Measurements from ENCODE around the gene SUPT5H.
"Not testable (repeated sequence)": the region's sequence is repeated elsewhere in the genome, so short reads cannot be mapped to it uniquely, and the experiment has no call there.

Gene SUPT5H

DNA sequence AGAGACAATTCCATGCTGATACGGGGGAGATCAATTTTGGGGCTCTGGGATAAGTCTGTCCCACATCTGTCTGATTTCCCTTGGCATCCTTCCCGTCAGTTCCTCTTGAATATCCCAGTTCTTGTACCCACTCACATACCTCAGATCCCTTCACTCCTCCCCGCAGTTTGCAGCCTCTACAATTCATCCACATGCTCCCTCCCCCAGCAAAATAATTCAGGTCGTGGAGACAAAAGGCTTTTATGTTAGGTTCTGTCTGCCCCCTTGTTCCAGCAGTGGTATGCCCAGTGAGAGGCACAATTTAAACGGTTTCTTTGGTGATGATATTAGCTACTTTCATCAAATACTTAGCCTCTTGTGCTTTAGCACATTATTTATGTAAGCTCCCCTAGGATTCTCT, 19.2 kb upstream of the SUPT5H start:
- no peak for DNase-seq

DNA sequence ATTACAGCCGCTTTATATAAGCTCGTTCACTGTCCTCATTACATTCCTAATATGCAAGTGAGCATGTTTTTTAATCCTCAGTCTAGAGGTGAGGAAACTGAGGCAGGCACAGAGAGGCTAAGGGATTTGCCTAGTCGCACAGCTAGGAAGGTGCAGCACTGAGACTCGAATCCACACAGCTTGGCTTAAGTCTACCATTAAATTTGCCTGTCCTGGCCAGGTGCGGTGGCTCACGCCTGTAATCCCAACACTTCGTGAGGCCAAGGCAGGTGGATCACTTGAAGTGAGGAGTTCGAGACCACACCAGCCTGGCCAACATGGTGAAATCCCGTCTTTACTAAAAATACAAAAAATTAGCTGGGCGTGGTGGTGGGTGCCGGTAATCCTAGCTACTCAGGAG, 17.7 kb upstream of the SUPT5H start:
- no peak for DNase-seq

DNA sequence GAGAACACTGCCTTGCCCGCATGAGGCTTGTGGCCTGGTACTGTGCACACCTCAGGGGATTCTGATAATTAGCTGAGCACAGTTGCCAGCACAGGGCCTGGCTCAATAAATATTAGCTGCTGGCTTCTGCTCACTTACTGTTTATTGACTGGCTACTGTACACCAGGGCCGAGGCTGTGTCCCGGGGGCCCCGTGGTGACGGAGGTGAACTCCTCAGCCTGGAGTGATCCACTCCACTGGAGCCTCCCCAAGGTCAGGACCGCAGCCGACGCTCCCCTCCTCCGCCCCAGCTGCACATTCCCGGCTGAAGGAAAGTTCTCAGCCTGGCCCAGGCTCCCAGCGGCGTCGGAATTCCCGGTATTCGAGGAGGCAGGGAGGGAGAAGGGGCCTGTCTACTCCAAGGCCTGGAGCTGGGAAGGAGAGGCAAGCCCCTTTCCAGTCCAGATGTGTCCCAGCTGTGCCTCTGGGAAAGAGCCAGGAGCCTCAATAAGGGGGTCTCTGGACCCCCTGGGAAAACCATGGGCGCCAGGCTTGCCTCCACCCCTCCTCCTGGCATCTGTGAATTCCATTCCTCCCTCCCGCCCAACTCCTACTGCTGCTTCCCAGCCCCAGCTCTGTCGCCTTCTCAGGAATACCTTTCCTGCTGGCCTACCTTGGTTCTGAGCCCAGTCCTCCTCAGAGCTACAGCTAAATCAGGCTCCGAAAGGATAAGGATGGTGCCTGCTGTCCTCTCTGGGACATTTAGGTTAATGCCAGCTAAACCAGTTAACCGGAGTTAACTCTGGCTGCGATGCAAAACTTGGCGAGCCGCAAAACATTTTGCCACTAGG, 16.9 kb upstream of the SUPT5H start:
- no peak for DNase-seq

DNA sequence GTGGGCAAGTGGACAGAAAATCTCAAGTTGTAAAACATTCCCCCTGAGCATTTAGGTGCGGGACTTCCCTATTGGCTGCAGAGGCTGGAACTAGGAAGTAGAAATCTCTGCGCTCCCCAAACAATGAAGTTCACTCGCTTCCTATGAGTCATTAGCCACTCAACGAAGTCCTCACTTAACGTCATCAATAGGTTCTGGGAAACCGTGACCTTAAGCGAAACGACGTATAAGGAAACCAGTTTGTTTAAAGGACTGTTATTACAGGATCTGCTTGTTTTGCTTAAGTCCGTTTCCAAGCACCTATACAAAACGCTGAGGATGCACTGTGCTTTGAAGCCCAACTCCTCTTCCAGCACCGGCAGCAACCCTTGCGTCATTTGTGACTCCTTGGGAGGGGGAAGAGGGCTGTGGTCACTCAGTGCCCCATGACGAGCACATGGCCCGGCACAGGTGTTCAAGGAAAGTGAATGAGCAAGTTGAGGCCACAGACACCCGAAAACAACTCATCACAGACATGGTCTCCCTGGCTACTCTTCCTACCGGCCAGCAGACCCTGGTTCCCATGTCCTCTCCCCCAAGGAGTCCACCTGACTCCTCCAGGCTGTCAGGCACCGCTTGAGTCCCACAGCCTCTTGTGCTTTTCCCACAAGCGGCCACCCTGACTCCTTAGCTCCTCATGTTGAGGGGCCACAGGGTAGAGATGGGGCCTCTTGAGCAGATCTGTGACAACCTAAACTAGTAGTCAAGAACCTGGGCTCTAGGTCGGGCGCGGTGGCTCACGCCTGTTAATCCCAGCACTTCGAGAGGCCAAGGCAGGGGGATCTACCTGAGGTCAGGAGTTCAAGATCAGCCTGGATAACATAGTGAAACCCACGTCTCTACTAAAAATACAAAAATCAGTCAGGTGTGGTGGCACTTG, 14.4 kb upstream of the SUPT5H start:
- no peak for DNase-seq

DNA sequence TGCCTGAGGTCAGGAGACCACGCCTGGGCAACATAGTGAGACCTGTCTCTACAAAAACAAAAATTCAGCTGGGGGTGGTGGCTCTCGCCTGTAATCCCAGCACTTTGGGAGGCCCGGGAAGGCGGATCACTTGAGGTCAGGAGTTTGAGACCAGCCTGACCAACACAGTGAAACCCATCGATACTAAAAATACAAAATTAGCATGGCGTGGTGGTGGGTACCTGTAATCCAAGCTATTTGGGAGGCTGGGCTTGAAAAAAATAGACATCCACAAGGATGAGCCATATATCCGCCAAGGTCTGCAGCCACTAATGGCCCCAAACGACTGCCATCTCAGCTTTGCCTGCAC, 12.7 kb upstream of the SUPT5H start:
- DNase-seq: no peak

DNA sequence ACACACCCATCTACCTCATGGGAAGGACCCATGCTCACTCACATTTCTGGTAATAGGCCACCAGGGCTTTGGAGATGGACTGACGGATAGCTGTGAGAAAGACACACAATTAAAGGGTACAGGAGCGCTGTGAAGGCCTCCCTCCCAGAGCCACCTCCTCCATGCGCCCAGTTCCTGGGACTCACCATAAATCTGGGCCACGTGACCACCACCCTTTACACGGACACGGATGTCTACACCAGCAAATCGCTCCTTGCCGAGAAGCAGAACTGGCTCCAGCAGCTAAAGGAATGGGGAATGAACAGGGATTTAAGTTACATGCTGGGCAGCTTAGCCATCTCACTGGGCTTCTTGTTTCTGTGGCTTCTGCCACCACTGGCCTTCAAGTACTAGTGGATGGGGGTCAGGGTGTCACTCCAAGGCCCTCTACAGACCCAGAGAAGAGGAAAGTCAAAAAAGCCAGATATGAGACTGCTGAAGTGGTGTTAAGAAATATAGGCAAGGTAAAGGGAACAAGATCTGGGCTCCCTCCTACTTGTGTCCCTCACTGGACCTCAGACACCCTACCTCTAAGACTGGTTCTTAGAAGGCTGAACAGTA, 11.8 kb upstream of the SUPT5H start:
- DNase-seq: no peak

DNA sequence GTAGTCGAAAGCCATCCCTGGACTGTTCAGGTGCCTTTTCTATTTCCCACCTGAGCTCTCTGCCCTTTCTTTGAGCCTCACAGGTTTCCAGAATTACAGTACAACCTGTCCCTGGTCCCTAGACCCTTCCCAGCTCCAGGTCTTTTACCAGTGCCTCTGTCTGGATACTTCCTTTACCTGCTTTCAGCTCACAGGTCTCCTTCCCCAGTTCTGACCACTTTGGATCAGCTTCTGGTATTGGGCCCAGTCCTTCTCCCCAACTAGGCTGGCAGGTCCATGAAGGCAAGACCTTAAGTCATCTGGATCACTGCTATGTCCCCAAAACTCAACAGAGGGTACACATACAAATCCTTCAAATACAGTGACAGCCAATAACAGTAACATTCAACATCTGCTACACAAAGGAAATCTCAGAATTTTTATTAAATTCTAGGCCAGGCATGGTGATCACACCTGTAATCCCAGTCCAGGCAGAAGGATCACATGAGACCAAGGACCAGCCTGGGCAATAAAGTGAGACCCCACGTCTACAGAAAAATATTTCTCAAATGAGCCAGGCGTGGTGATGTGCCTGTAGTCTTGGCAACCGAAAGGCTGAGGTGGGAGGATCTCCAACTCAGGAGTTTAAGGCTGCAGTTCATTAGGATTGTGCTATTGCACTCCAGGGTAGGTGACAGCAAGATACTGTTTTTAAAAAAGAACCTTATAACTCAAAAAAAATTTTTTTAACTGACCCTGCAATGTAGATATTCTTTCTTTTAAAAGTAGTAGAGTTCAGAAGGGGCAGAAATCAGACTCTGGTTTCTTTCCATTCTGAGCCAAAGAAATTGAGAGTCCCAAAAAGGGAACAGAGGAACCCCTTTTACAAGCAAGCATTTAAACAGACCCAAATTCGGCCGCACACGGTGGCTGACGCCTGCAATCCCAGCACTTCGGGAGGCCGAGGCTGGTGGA, 11.0 kb upstream of the SUPT5H start:
- no peak for DNase-seq

DNA sequence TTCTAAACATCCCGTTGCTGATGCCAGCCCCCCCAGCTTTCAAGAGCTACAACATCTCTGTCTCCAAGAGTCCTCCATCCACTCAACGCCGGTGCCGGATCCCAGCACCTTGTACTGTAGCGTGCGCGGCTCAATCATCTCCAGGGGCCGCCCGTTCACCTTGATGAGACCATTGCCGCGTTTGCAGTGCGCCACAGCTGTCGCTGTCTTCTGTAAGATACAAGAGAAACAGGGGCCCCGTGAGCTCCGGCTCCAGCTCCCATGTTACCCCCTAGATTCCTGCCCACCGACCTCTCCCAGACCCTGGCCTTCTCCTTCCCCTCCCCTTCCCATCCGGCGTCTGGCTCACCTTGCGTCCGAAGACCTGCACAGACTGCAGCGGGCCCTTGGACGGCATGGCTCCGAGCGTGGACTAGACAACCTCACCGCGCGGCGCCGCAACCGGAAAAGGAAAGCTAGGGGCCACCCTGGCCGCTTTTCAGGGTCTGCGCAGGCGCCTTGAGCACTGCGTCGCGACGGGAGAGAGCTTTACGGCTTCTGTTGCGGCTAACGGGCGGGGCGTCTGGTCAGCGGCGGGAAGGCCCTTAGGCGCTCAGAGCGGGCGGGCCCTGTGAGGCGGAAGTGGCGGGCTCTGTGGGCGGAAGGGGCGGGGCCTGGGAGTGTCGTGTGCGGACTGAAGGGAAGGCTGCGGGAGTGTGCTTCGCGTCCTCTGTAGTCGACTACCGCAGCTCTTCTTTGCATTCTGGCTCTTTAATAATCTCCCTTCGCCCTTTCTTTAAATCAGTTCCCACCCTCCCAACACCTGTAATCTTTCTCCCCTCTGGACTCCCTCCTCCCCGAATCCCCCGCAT, 9.7 kb upstream of the SUPT5H start, which contains the start of gene RPS16:
RPS16 (minus strand) TSS at position 451 of the 851 bp plus-strand sequence; CDS start at position 397, 54 bp downstream.
- peak; percentile 97 to 99 (median 98) for DNase-seq

DNA sequence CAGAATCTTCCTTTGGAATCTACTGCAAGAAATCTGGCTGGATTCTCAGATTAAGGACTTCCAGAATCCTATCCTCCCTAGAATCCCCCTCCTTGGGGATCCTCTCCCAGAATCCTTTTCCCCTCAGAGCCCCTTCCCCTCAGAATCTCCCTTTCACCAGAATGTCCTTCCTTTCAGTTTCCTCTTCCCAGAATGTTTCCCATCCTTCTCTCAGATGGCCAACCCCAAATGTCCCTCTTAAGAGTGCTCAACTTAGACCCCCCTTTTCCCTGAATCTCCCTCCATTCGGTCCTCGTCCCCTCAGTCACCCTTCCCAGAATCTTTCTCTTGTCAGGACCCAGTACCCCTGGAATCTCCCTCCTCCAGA, 9.0 kb upstream of the SUPT5H start:
- DNase-seq: no peak

DNA sequence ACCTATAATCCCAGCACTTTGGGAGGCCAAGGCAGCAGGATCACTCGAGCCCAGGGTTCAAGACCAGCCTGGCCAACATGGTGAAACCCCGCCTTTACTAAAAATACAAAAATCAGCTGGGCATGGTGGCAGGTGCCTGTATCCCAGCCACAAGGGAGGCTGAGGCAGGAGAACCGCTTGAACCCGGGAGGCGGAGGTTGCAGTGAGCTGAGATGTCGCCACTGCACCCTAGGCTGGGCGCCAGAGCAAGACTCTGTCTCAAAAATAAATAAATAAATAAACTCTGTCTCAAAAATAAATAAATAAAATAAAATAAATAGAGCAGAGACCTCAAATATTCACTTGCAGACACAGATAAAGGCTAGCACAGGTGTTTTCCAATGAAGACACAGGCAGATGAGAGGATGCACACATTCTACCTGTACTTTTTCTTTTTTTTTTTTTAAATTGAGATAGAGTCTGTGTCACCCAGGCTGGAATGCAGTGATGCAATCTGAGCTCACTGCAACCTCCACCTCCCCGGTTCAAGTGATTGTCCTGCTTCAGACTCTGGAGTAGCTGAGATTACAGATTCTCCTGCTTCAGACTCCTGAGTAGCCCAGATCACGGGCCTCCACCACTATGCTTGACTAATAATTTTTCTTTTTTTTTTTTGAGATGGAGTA, 7.0 kb upstream of the SUPT5H start:
- no peak for DNase-seq

DNA sequence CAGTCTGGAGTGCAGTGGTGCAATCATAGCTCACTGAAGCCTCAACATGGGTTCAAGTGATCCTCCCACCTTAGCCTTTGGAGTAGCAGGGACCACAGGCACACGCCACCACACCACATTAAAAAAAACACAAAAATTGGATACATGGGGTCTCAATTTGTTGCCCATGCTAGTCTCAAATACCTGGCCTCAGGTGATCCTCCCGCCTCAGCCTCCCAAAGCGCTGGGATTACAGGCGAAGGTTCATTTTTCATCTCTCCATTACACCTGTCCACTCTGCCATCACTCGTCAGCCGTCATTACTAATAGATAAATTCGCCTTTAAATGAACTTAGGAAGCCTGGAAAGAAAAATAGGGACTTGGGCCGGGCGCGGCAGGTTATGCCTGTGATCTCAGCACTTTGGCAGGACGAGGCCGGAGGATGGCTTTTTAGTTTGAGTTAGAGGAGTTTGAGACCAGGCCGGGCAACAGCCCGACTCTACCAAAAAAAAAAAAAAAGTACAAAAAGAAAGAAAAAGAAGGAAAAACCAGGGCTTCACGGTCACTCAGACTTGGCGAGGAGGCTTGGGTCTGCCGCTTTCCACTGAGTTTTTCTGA, 685 bp upstream of the SUPT5H start:
- peak in 1 of 3 experiments; percentile 30 for DNase-seq

DNA sequence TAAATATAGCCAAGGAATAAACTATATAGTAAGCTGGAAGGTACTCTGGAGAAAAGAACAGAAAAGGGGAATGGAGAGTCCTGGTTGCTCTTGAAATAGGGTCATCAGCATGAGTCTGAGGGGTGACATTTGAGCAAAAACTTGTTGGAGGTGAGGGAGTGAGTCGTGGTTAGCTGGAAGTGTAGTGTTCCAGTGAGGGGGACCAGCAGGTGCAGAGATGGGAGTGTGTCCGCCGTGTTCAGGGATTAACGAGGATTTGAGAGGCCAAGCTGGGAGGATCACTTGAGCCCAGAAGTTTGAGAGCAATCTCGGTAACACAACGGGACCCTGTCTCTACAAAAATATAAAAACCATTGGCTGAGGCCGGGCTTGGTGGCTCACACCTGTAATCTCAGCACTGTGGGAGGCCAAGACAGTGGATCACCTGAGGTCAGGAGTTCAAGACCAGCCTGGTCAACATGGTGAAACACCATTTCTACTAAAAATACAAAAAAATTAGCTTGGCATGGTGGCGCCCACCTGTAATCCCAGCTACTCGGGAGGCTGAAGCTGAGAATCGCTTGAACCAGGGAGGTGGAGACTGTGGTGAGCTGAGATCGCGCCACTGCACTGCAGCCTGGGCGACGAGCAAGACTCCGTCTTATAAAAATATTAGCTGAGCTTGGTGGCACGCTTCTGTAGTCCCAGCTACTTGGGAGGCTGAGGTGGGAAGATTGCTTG, 1.1 kb downstream of the SUPT5H start:
- DNase-seq: no peak

DNA sequence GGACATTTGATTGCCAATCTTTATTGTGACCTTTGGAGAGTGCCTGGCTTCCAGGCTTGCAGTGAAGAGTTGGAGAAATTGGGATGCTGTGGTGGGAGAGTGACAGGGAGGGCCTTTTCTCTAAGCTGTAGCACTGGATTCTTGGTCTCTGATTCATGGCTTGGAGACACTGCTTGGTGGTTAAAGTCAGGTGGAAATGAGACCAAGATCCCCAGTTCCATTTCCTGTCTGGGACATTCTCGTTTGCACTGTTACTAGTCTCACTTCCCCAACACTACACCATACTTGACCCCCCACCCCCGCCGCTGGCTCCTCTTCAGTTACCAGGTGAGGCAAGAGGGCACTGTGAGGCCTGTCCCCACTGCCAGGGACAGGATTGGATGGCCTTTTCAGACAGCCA, 2.9 kb downstream of the SUPT5H start:
- no peak for DNase-seq

DNA sequence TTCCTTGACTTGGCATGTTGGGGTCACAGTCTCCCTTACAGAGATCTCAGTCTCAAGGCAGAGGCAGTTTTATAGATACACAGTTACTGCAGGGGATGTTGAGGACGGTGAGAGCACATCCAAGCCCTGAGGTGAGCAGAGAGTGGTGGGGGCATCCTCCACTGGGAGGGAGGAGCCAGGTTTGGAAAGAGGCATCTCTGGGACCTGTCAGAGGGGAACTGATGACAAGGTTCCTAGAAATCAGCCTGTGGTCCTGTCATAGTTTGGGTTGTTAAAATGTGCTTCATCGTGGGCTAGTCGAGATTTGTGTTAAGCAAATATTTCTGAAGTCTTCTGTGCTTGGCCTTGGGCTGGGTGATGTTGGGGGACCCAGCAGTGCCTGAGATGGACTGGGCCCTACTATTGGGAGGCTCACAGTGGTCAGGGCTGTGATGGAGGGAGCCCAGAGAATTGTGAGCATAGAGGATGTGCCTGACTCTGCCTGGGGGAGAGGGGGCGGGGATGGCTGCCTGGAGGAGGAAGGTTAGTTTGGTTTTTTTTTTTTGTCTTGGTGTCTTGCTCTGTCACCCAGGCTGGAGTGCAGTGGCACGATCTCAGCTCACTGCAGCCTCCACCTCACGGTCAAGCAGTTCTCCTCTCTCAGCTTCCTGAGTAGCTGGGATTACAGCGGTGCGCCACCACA, 3.9 kb downstream of the SUPT5H start:
- no peak for DNase-seq

DNA sequence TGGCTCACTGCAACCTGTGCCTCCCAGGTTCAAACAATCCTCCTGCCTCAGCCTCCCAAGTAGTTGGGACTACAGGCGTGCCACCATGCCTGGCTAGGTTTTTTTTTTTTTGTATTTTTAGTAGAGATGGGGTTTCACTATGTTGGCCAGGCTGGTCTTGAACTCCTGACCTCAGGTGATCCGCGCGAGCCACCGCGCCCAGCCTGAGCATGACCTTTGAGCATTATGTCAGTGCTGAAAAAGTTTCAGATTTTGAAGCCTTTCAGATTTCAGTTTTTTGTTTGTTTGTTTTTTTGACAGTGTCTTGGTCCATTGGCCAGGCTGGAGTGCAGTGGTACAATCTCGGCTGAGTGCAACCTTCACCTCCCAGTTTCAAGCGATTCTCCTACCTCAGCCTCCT, 5.9 kb downstream of the SUPT5H start:
- not testable (repeated sequence) for DNase-seq

DNA sequence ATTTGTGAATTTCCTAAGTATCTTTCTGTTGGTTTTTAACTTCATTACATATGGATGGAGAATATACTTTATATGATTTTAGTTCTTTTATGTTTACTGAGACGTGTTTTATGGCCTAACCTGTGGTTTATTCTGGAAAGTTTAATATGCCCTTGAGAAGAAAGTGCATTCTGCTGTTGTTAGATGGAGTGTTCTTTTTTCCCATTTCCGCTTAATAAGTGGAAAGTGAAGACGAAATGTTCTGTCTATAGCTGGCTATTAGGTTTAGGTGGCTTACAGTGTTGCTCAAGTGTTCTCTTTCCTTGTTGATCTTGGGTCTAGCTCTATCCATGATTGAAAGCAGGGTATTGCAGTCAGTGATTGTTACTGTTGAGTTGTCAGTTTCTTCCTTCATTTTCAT, 18.0 kb downstream of the SUPT5H start:
- DNase-seq: no peak

DNA sequence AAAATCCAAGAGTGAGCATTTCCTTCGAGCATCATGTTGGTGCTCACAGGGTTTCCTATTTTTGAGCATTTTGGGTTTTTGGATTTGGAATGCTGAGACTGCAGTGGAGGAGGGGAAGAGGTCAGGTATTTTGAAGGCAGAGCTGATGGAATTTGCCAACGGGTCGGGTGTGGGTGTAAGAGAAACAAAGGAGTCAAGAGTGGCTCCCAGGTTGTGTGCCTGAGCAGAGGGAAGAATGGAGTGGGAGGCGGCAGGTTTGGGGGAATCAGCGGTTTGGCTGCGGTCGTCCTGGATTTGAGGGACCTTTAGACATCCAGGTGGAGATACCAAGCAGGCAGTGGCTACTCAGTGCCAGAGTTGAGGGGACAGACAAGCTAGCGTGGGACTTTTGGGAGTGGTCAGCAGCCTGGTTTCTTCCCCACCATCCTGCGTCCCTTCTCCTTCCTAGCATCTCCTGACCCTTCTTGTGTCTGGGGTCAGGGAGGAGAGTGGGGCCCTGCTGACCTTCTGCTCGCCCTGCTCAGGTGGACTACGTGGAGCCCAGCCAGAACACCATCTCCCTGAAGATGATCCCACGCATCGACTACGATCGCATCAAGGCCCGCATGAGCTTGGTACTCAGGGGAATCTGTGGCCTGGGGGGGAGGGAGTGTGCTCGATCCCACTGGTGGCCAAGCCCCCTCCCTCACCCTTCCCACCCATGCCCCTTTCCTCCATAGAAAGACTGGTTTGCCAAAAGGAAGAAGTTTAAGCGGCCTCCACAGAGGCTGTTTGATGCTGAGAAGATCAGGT, 20.8 kb downstream of the SUPT5H start:
- DNase-seq: no peak

DNA sequence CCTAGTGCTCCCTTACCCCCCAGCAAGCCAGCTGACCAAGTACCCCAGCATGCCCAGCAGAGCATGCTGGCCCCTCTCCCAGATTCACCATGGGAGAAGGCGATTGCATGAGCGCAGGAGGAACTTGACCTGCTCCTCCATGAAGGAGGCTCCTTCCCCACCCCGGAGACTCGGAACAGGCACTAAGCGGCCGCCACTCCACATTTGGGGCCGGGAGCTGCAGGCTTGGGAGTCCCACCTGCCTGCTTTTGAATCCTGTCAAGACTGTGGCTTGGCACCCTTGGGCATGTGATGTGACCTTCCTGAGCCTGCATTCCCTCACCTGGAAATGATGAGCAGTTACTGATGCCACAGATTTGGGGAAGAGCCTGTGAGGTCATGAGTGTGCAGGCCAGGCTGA, 22.6 kb downstream of the SUPT5H start:
- DNase-seq: no peak
